ENCODE measurements around the gene RTN4R. TPM values are rescaled to one million over a fixed set of nuclear protein-coding genes. Genes with fewer than 3 reads are reported as not detected.
"Not testable (repeated sequence)": the region's sequence is repeated elsewhere in the genome, so short reads cannot be mapped to it uniquely, and the experiment has no call there.

Gene RTN4R
- total RNA-seq, 1 experiment from 2014 or later = 25.0 TPM

DNA sequence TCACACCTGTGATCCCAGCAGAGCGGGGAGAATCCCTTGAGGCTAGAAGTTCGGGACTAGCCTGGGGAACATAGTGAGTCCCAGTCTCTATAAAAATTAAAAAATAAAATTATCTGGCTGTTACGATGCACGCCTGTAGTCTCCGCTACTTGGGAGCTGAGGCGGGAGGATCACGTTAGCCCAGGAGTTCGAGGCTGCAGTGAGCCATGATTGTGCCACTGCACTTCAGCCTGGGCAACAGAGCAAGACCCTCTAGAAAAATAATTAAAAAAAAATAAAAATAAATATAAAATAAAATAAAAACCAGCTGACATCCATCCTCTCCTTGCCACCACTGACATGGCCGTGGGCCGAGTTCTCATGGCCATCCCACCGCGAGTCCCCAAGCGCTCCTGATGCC is 7.7 kb upstream of the RTN4R start:
- no peak for TF ChIP-seq TEAD1 (CRISPR knock-in tag; IDR thresholded peaks at IDR 0.05)
- no peak for TF ChIP-seq TP53 (CRISPR knock-in tag; IDR thresholded peaks at IDR 0.05)
- TF ChIP-seq, protein P1, sequence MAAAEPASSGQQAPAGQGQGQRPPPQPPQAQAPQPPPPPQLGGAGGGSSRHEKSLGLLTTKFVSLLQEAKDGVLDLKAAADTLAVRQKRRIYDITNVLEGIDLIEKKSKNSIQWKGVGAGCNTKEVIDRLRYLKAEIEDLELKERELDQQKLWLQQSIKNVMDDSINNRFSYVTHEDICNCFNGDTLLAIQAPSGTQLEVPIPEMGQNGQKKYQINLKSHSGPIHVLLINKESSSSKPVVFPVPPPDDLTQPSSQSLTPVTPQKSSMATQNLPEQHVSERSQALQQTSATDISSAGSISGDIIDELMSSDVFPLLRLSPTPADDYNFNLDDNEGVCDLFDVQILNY (CRISPR knock-in tag; IDR thresholded peaks at IDR 0.05) = no peak
- no peak for TF ChIP-seq SP1 (CRISPR knock-in tag; conservative IDR thresholded peaks at IDR 0.05)
- TF ChIP-seq, protein P2, sequence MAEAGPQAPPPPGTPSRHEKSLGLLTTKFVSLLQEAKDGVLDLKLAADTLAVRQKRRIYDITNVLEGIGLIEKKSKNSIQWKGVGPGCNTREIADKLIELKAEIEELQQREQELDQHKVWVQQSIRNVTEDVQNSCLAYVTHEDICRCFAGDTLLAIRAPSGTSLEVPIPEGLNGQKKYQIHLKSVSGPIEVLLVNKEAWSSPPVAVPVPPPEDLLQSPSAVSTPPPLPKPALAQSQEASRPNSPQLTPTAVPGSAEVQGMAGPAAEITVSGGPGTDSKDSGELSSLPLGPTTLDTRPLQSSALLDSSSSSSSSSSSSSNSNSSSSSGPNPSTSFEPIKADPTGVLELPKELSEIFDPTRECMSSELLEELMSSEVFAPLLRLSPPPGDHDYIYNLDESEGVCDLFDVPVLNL (CRISPR knock-in tag; IDR thresholded peaks at IDR 0.05; ENCODE audit: borderline replicate concordance, low read depth) = no peak
- TF ChIP-seq, protein P3, sequence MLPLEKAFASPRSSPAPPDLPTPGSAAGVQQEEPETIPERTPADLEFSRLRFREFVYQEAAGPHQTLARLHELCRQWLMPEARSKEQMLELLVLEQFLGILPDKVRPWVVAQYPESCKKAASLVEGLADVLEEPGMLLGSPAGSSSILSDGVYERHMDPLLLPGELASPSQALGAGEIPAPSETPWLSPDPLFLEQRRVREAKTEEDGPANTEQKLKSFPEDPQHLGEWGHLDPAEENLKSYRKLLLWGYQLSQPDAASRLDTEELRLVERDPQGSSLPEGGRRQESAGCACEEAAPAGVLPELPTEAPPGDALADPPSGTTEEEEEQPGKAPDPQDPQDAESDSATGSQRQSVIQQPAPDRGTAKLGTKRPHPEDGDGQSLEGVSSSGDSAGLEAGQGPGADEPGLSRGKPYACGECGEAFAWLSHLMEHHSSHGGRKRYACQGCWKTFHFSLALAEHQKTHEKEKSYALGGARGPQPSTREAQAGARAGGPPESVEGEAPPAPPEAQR (CRISPR knock-in tag; IDR thresholded peaks at IDR 0.05) = no peak
- no peak for TF ChIP-seq ZNF138 (CRISPR knock-in tag; conservative IDR thresholded peaks at IDR 0.05)
- no peak for TF ChIP-seq ZNF416 (CRISPR knock-in tag; IDR thresholded peaks at IDR 0.05)
- no peak for TF ChIP-seq FOXJ3 (CRISPR knock-in tag; IDR thresholded peaks at IDR 0.05; ENCODE audit: borderline replicate concordance)
- TF ChIP-seq, protein P4, sequence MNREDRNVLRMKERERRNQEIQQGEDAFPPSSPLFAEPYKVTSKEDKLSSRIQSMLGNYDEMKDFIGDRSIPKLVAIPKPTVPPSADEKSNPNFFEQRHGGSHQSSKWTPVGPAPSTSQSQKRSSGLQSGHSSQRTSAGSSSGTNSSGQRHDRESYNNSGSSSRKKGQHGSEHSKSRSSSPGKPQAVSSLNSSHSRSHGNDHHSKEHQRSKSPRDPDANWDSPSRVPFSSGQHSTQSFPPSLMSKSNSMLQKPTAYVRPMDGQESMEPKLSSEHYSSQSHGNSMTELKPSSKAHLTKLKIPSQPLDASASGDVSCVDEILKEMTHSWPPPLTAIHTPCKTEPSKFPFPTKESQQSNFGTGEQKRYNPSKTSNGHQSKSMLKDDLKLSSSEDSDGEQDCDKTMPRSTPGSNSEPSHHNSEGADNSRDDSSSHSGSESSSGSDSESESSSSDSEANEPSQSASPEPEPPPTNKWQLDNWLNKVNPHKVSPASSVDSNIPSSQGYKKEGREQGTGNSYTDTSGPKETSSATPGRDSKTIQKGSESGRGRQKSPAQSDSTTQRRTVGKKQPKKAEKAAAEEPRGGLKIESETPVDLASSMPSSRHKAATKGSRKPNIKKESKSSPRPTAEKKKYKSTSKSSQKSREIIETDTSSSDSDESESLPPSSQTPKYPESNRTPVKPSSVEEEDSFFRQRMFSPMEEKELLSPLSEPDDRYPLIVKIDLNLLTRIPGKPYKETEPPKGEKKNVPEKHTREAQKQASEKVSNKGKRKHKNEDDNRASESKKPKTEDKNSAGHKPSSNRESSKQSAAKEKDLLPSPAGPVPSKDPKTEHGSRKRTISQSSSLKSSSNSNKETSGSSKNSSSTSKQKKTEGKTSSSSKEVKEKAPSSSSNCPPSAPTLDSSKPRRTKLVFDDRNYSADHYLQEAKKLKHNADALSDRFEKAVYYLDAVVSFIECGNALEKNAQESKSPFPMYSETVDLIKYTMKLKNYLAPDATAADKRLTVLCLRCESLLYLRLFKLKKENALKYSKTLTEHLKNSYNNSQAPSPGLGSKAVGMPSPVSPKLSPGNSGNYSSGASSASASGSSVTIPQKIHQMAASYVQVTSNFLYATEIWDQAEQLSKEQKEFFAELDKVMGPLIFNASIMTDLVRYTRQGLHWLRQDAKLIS (CRISPR knock-in tag; IDR thresholded peaks at IDR 0.05; ENCODE audit: borderline replicate concordance) = no peak
- no peak for TF ChIP-seq SOX15 (CRISPR knock-in tag; IDR thresholded peaks at IDR 0.05)
- TF ChIP-seq, protein P5, sequence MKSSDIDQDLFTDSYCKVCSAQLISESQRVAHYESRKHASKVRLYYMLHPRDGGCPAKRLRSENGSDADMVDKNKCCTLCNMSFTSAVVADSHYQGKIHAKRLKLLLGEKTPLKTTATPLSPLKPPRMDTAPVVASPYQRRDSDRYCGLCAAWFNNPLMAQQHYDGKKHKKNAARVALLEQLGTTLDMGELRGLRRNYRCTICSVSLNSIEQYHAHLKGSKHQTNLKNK (CRISPR knock-in tag; IDR thresholded peaks at IDR 0.05) = no peak
- no peak for TF ChIP-seq OVOL2 (CRISPR knock-in tag; IDR thresholded peaks at IDR 0.05; ENCODE audit: borderline replicate concordance)
- no peak for TF ChIP-seq FOXP1 (CRISPR knock-in tag; IDR thresholded peaks at IDR 0.05; ENCODE audit: borderline replicate concordance)
- TF ChIP-seq, protein P6, sequence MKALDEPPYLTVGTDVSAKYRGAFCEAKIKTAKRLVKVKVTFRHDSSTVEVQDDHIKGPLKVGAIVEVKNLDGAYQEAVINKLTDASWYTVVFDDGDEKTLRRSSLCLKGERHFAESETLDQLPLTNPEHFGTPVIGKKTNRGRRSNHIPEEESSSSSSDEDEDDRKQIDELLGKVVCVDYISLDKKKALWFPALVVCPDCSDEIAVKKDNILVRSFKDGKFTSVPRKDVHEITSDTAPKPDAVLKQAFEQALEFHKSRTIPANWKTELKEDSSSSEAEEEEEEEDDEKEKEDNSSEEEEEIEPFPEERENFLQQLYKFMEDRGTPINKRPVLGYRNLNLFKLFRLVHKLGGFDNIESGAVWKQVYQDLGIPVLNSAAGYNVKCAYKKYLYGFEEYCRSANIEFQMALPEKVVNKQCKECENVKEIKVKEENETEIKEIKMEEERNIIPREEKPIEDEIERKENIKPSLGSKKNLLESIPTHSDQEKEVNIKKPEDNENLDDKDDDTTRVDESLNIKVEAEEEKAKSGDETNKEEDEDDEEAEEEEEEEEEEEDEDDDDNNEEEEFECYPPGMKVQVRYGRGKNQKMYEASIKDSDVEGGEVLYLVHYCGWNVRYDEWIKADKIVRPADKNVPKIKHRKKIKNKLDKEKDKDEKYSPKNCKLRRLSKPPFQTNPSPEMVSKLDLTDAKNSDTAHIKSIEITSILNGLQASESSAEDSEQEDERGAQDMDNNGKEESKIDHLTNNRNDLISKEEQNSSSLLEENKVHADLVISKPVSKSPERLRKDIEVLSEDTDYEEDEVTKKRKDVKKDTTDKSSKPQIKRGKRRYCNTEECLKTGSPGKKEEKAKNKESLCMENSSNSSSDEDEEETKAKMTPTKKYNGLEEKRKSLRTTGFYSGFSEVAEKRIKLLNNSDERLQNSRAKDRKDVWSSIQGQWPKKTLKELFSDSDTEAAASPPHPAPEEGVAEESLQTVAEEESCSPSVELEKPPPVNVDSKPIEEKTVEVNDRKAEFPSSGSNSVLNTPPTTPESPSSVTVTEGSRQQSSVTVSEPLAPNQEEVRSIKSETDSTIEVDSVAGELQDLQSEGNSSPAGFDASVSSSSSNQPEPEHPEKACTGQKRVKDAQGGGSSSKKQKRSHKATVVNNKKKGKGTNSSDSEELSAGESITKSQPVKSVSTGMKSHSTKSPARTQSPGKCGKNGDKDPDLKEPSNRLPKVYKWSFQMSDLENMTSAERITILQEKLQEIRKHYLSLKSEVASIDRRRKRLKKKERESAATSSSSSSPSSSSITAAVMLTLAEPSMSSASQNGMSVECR (CRISPR knock-in tag; IDR thresholded peaks at IDR 0.05; ENCODE audit: borderline replicate concordance) = no peak
- no peak for TF ChIP-seq ZNF423 (CRISPR knock-in tag; IDR thresholded peaks at IDR 0.05)
- no peaks in the 10 kb centered on the region for H3K36me3 Mint-ChIP-seq
- no peaks in the 10 kb centered on the region for H3K9me3 Mint-ChIP-seq
- DNase-seq (ENCODE audit: low spot score) (no peak), ATAC-seq (no peak)
- no peaks in the 10 kb centered on the region for H3K27me3 Mint-ChIP-seq (ENCODE audit: low read depth)
- ChIA-PET POLR2A (no interaction called here), CTCF (interaction anchor here (0.6 to 1.0 kb wide), 2 partner anchors 90 to 119 kb away, joined by 3 read pairs; no protein-coding TSS in a partner anchor)
- no peak overlapping the region for H3K27ac Mint-ChIP-seq
- 0 out of 2 replicates have a peak, but pooled peaks cover 3% of the 10 kb centered on the region for H3K4me1 Mint-ChIP-seq
- H3K4me3 Mint-ChIP-seq = no peak overlapping the region

DNA sequence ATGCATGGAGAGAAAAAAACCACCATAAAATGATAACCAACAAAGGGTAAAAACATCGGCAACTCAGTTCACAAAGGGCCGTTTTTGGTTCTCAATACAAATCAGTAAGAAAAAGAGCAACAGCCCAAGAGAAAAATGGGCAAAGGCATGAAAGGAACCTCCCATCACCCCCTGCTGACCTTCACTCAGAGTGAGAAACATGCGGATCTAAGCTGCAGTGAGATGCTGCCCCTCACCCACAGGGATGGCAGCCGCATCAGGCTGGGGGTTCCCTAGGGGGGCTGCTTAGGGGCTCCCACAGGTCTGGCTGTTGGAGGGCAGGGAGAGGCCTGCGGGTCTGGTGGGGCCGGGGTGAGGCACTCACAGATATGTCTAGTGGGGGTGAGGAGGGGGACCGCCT is 7.2 kb upstream of the RTN4R start:
- ATAC-seq; POLR2A ChIA-PET; H3K27me3 Mint-ChIP-seq (ENCODE audit: low read depth); DNase-seq (ENCODE audit: low spot score); H3K27ac Mint-ChIP-seq; H3K4me3 Mint-ChIP-seq; H3K9me3 Mint-ChIP-seq; H3K4me1 Mint-ChIP-seq; H3K36me3 Mint-ChIP-seq: not testable (repeated sequence)
- CTCF ChIA-PET = interaction anchor here (0.6 kb wide), 1 partner anchor 118 kb away, joined by 3 read pairs; no protein-coding TSS in a partner anchor

DNA sequence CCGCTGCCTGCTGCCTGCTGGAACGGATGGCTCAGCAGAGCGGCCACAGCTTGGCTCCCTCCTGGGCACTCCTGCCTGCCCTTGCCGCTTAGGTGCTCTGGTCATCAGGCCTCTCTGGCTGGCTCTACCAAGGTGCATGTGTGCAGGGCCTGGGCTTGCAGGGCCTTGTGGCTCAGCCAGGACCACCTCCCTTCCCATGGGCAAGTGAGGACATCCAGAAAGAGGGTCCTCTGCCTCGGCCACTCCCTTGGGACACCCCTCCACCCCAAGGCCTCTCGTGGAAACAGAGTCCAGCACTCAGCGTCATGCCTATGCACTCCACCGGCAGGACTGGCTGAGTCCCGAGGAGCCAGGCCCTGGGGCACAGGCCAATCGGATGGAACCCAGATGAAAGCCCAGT is 6.3 kb upstream of the RTN4R start:
- H3K9me3 Mint-ChIP-seq; ATAC-seq; H3K27ac Mint-ChIP-seq; POLR2A ChIA-PET; CTCF ChIA-PET; DNase-seq (ENCODE audit: low spot score); H3K4me1 Mint-ChIP-seq; H3K27me3 Mint-ChIP-seq (ENCODE audit: low read depth); H3K36me3 Mint-ChIP-seq; H3K4me3 Mint-ChIP-seq: not testable (repeated sequence)

Measured in WTC11 (cell line).